ENCODE measurements around the gene TRABD2A. TPM values are rescaled to one million over a fixed set of nuclear protein-coding genes. Genes with fewer than 3 reads are reported as not detected.
A peak's percentile ranks its signal among the peaks of the same experiment; 100 is the strongest.

TRABD2A gene
- total and polyA plus RNA-seq, 9 of the 15 experiments (the other 6 are each of a cell fraction or from before 2014, with no cell fraction given): 0.07 to 0.45 (median 0.25) TPM

GRCh38 chr2:84856787-84857186 lies 24.1 kb downstream of the TRABD2A start (continued):
- TF ChIP-seq ZNF444 (CRISPR knock-in tag; IDR thresholded peaks at IDR 0.05) (no peak), KLF1 (tag; IDR thresholded peaks at IDR 0.05) (peak; percentile 80), TCF7 (IDR thresholded peaks at IDR 0.05; ENCODE audit: borderline replicate concordance) (no peak), NBN (IDR thresholded peaks at IDR 0.05; ENCODE audit: low read depth) (no peak; the same call in 1 of the 2 replicates), TAL1 (IDR thresholded peaks at IDR 0.05) (no peak), ZNF133 (CRISPR knock-in tag; IDR thresholded peaks at IDR 0.05) (no peak), FOXK2 (conservative IDR thresholded peaks at IDR 0.05 in 1 of 2, IDR thresholded peaks at IDR 0.05 in 1 of 2; ENCODE audit: low read depth in 2 of 2) (no peak), NRF1 (conservative IDR thresholded peaks at IDR 0.05 in 1 of 2, IDR thresholded peaks at IDR 0.05 in 1 of 2) (peak in 1 of 2 experiments; percentile 36; a peak in 1 of 4 replicates), RAD21 (CRISPR knock-in tag; conservative IDR thresholded peaks at IDR 0.05 in 1 of 2, IDR thresholded peaks at IDR 0.05 in 1 of 2) (no peak), BRD9 (IDR thresholded peaks at IDR 0.05; ENCODE audit: low read depth, partially characterized antibody) (no peak), BMI1 (IDR thresholded peaks at IDR 0.05; ENCODE audit: low read length) (no peak), ARID3B (CRISPR knock-in tag; IDR thresholded peaks at IDR 0.05; ENCODE audit: borderline replicate concordance) (no peak), ZNF134 (CRISPR knock-in tag; conservative IDR thresholded peaks at IDR 0.05) (no peak), ZNF212 (CRISPR knock-in tag; IDR thresholded peaks at IDR 0.05) (no peak), TSC22D4 (tag; IDR thresholded peaks at IDR 0.05) (no peak), USF2 (CRISPR knock-in tag; IDR thresholded peaks at IDR 0.05) (no peak), ZNF395 (CRISPR knock-in tag; IDR thresholded peaks at IDR 0.05) (no peak), CLOCK (CRISPR knock-in tag; IDR thresholded peaks at IDR 0.05; ENCODE audit: borderline replicate concordance) (no peak), EP300 (IDR thresholded peaks at IDR 0.05; ENCODE audit: low read length) (no peak), RB1 (IDR thresholded peaks at IDR 0.05; ENCODE audit: low read depth) (no peak), JUN (IDR thresholded peaks at IDR 0.05; ENCODE audit: borderline replicate concordance, low read depth, low read length) (peak; percentile 76), JUN (CRISPR knock-in tag; IDR thresholded peaks at IDR 0.05; ENCODE audit: borderline replicate concordance) (no peak), ZFX (CRISPR knock-in tag; IDR thresholded peaks at IDR 0.05) (no peak), BHLHE40 (IDR thresholded peaks at IDR 0.05; ENCODE audit: low read length) (0 out of 2 replicates have a peak, but pooled peaks have one; percentile 24), ZBTB17 (CRISPR knock-in tag; IDR thresholded peaks at IDR 0.05) (no peak)
